SH-SY5Y (cell line): Measurements from ENCODE around the gene DCDC2.

Experiments used
- GATA2 ChIP-seq: IDR thresholded peaks from 2 replicates; pipeline ENCODE4 v1.6.1; 2011; ENCODE audit warnings: mild to moderate bottlenecking, low read depth, low read length
- GATA3 ChIP-seq: IDR thresholded peaks from 2 replicates; pipeline ENCODE4 v1.6.1; 2011; ENCODE audit warnings: low read depth, mild to moderate bottlenecking, low read length, moderate library complexity

GRCh38 chr6:24321538-24322162 is 36.2 kb downstream of the DCDC2 start:
- no peak for TF ChIP-seq GATA3
- TF ChIP-seq GATA2 = no peak
